HepG2 (cell line): ENCODE measurements around the gene CCT7. TPM values are rescaled to one million over a fixed set of nuclear protein-coding genes. Genes with fewer than 3 reads are reported as not detected.

Experiments used
- ATF7-NPFF ChIP-seq: sonication (generic); formaldehyde crosslinking; IDR thresholded peaks from 2 replicates; pipeline ENCODE4 v1.8.1; 2023; ENCODE audit warnings: mild to moderate bottlenecking, low read depth, missing genetic modification reagents, moderate library complexity
- CEBPB ChIP-seq: IDR thresholded peaks from 2 replicates; pipeline ENCODE4 v1.6.1; 2011; ENCODE audit warnings: low read depth, low read length, improper control_type of control experiment, borderline replicate concordance
- CREM ChIP-seq, 2 experiments: sonication (generic) in 1 of 2; formaldehyde crosslinking in 1 of 2; IDR thresholded peaks; 2 replicates each; pipeline versions ENCODE4 v1.4.0 to v1.6.1; 2016 to 2020; ENCODE audit warnings: antibody characterized with exemption in 1 of 2, mild to moderate bottlenecking in 1 of 2, missing genetic modification reagents in 1 of 2
- FOXK1 ChIP-seq: sonication (generic); formaldehyde crosslinking; IDR thresholded peaks from 2 replicates; pipeline ENCODE4 v1.4.0; 2020; ENCODE audit warnings: low read depth, missing genetic modification reagents, borderline replicate concordance
- GPN1 ChIP-seq: sonication (generic); formaldehyde crosslinking; IDR thresholded peaks from 2 replicates; pipeline ENCODE4 v1.5.1; 2020; ENCODE audit warnings: missing genetic modification reagents, borderline replicate concordance
- LBX2 ChIP-seq: sonication (generic); formaldehyde crosslinking; IDR thresholded peaks from 2 replicates; pipeline ENCODE4 v1.5.0; 2020; ENCODE audit warnings: missing genetic modification reagents, mild to moderate bottlenecking, borderline replicate concordance
- MTA1 ChIP-seq: sonication (generic); formaldehyde crosslinking; IDR thresholded peaks from 2 replicates; pipeline ENCODE4 v1.4.0; 2020; ENCODE audit warnings: missing genetic modification reagents, mild to moderate bottlenecking, borderline replicate concordance
- MTF1 ChIP-seq: sonication (generic); formaldehyde crosslinking; IDR thresholded peaks from 2 replicates; pipeline ENCODE4 v1.5.0; 2020; ENCODE audit warnings: missing genetic modification reagents
- NPAS2 ChIP-seq: sonication (generic); formaldehyde crosslinking; IDR thresholded peaks from 2 replicates; pipeline ENCODE4 v1.8.0; 2022; ENCODE audit warnings: mild to moderate bottlenecking, missing genetic modification reagents, borderline replicate concordance
- PHB2 ChIP-seq: fragments of 450-650 bp; IDR thresholded peaks from 2 replicates; pipeline ENCODE4 v1.6.1; 2018; ENCODE audit not compliant: partially characterized antibody
- SMAD3 ChIP-seq: sonication (generic); formaldehyde crosslinking; IDR thresholded peaks from 2 replicates; pipeline ENCODE4 v1.4.0; 2020; ENCODE audit warnings: missing genetic modification reagents
- ZBTB33 ChIP-seq: sonication (generic); formaldehyde crosslinking; IDR thresholded peaks from 2 replicates; pipeline ENCODE4 v1.4.0; 2020; ENCODE audit warnings: missing genetic modification reagents
- ZFP90 ChIP-seq: sonication (generic); formaldehyde crosslinking; IDR thresholded peaks from 2 replicates; pipeline ENCODE4 v1.8.0; 2022; ENCODE audit warnings: missing genetic modification reagents, mild to moderate bottlenecking, inconsistent platforms, borderline replicate concordance
- ZNF253 ChIP-seq: sonication (generic); formaldehyde crosslinking; IDR thresholded peaks from 2 replicates; pipeline ENCODE4 v1.8.0; 2022; ENCODE audit warnings: mild to moderate bottlenecking, missing genetic modification reagents, borderline replicate concordance
- ZNF367 ChIP-seq: sonication (generic); formaldehyde crosslinking; IDR thresholded peaks from 2 replicates; pipeline ENCODE4 v1.4.0; 2020; ENCODE audit warnings: missing genetic modification reagents, borderline replicate concordance
- ZNF615 ChIP-seq: sonication (generic); formaldehyde crosslinking; IDR thresholded peaks from 2 replicates; pipeline ENCODE4 v1.5.0; 2020; ENCODE audit warnings: mild to moderate bottlenecking, missing genetic modification reagents, borderline replicate concordance
- ZNF747 ChIP-seq: sonication (generic); formaldehyde crosslinking; IDR thresholded peaks from 2 replicates; pipeline ENCODE4 v1.8.1; 2023; ENCODE audit warnings: missing genetic modification reagents, mild to moderate bottlenecking, borderline replicate concordance
- ZNF775 ChIP-seq: sonication (generic); formaldehyde crosslinking; IDR thresholded peaks from 2 replicates; pipeline ENCODE4 v1.4.0; 2020; ENCODE audit warnings: missing genetic modification reagents, mild to moderate bottlenecking, moderate library complexity, borderline replicate concordance
- ZNF776 ChIP-seq: sonication (generic); formaldehyde crosslinking; IDR thresholded peaks from 2 replicates; pipeline ENCODE4 v1.4.0; 2020; ENCODE audit warnings: mild to moderate bottlenecking, missing genetic modification reagents
- polyA plus RNA-seq, 8 experiments: library from polyadenylated mRNA; depleted of rRNA in 3 of 8; stranded (reverse) in 7 of 8; unstranded in 1 of 8; fragments of >200 nt; fragmentation: Illumina TruSeq in 4 of 8; extraction: Trizol in 4 of 8; gene quantifications; 2 replicates each; pipeline versions ENCODE4 v1.2.1 to v1.2.3, GENCODE V29; 2011 to 2016; ENCODE audit warnings: low read depth in 4 of 8, missing spikeins in 1 of 8, mixed read lengths in 1 of 8; ENCODE audit not compliant: insufficient read depth in 1 of 8
- total RNA-seq, 5 experiments: library from RNA; depleted of rRNA; stranded (reverse); fragments of >200 nt; fragmentation: Illumina TruSeq; extraction: Trizol; gene quantifications; 2 replicates each; pipeline ENCODE4 v1.2.3, GENCODE V29; 2016; ENCODE audit warnings: low read depth in 1 of 5
- TF ChIP-seq, protein P1 (sequence below): sonication (generic); formaldehyde crosslinking; IDR thresholded peaks from 2 replicates; pipeline ENCODE4 v1.8.1; 2022; ENCODE audit warnings: low read depth, mild to moderate bottlenecking, missing genetic modification reagents
- TF ChIP-seq, protein P2 (sequence below): sonication (generic); formaldehyde crosslinking; IDR thresholded peaks from 2 replicates; pipeline ENCODE4 v1.8.0; 2022; ENCODE audit warnings: mild to moderate bottlenecking, missing genetic modification reagents, moderate library complexity
- TF ChIP-seq, protein P3 (sequence below): sonication (generic); formaldehyde crosslinking; IDR thresholded peaks from 2 replicates; pipeline ENCODE4 v1.5.1; 2020; ENCODE audit warnings: missing genetic modification reagents, mild to moderate bottlenecking, borderline replicate concordance

The CCT7 gene
- total and polyA plus RNA-seq, 2 of the 13 experiments (the other 11 are each of a cell fraction or from before 2014, with no cell fraction given), result 347 to 517 TPM

GRCh38 chr2:73283545-73284295, 49.6 kb downstream of the CCT7 start (continued):
- TF ChIP-seq ZBTB33 (CRISPR knock-in tag) (no peak), MTF1 (no peak), ZNF775 (no peak), ZNF367 (no peak), ZNF747 (peak; percentile 18; the same call in 1 of the 2 replicates), GPN1 (CRISPR knock-in tag) (no peak), NPAS2 (no peak), SMAD3 (CRISPR knock-in tag) (0 out of 2 replicates have a peak, but pooled peaks have one; percentile 46), ATF7-NPFF (no peak), LBX2 (CRISPR knock-in tag) (no peak), ZFP90 (CRISPR knock-in tag) (no peak; the same call in 1 of the 2 replicates), CREM (IDR thresholded peaks at IDR 0.05) (no peak), CREM (CRISPR knock-in tag; IDR thresholded peaks at IDR 0.05) (no peak), CEBPB (no peak), MTA1 (CRISPR knock-in tag) (peak; percentile 47; the same call in 1 of the 2 replicates), ZNF776 (CRISPR knock-in tag) (no peak; the same call in 1 of the 2 replicates), PHB2 (no peak), FOXK1 (no peak), ZNF253 (CRISPR knock-in tag) (0 out of 2 replicates have a peak, but pooled peaks have one; percentile 12), ZNF615 (no peak)
- TF ChIP-seq, protein P1, sequence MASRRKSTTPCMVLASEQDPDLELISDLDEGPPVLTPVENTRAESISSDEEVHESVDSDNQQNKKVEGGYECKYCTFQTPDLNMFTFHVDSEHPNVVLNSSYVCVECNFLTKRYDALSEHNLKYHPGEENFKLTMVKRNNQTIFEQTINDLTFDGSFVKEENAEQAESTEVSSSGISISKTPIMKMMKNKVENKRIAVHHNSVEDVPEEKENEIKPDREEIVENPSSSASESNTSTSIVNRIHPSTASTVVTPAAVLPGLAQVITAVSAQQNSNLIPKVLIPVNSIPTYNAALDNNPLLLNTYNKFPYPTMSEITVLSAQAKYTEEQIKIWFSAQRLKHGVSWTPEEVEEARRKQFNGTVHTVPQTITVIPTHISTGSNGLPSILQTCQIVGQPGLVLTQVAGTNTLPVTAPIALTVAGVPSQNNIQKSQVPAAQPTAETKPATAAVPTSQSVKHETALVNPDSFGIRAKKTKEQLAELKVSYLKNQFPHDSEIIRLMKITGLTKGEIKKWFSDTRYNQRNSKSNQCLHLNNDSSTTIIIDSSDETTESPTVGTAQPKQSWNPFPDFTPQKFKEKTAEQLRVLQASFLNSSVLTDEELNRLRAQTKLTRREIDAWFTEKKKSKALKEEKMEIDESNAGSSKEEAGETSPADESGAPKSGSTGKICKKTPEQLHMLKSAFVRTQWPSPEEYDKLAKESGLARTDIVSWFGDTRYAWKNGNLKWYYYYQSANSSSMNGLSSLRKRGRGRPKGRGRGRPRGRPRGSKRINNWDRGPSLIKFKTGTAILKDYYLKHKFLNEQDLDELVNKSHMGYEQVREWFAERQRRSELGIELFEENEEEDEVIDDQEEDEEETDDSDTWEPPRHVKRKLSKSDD (CRISPR knock-in tag), result peak; percentile 35; the same call in 1 of the 2 replicates
- TF ChIP-seq, protein P2, sequence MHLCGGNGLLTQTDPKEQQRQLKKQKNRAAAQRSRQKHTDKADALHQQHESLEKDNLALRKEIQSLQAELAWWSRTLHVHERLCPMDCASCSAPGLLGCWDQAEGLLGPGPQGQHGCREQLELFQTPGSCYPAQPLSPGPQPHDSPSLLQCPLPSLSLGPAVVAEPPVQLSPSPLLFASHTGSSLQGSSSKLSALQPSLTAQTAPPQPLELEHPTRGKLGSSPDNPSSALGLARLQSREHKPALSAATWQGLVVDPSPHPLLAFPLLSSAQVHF (CRISPR knock-in tag), result no peak
- TF ChIP-seq, protein P3, sequence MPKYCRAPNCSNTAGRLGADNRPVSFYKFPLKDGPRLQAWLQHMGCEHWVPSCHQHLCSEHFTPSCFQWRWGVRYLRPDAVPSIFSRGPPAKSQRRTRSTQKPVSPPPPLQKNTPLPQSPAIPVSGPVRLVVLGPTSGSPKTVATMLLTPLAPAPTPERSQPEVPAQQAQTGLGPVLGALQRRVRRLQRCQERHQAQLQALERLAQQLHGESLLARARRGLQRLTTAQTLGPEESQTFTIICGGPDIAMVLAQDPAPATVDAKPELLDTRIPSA (CRISPR knock-in tag), result no peak
